HG03025 (cell line): ENCODE data around the gene ABCA1.
A peak's percentile ranks its signal among the peaks of the same experiment; 100 is the strongest.
"Not testable (repeated sequence)": the region's sequence is repeated elsewhere in the genome, so short reads cannot be mapped to it uniquely, and the experiment has no call there.

ENCODE experiments used
- ATAC-seq: cut with Tn5 transposase; IDR thresholded peaks from one replicate; pipeline ENCODE4 v1.9.1; 2021; ENCODE audit warnings: mild to moderate bottlenecking, moderate library complexity; ENCODE audit not compliant: unreplicated experiment, low FRiP score

Gene ABCA1

GRCh38 chr9:104951487-104951886 lies 23.5 kb upstream of the ABCA1 start:
- no peak for ATAC-seq

- ATAC-seq = no peak
Measured at GRCh38 chr9:104950838-104951237, 22.9 kb upstream of the ABCA1 start.

- no peak for ATAC-seq
Measured at GRCh38 chr9:104948277-104948676, 20.3 kb upstream of the ABCA1 start.

- ATAC-seq = no peak
Measured at GRCh38 chr9:104944871-104945270, 16.9 kb upstream of the ABCA1 start.

- ATAC-seq = no peak
Measured at GRCh38 chr9:104944356-104944755, 16.4 kb upstream of the ABCA1 start.

- no peak for ATAC-seq
Measured at GRCh38 chr9:104941597-104941996, 13.6 kb upstream of the ABCA1 start.

- ATAC-seq = no peak
Measured at GRCh38 chr9:104936291-104936690, 8.3 kb upstream of the ABCA1 start.

GRCh38 chr9:104935501-104935810 lies 7.5 kb upstream of the ABCA1 start:
- ATAC-seq = not testable (repeated sequence)

GRCh38 chr9:104934691-104935500 lies 6.9 kb upstream of the ABCA1 start:
- no peak for ATAC-seq

GRCh38 chr9:104933091-104933490 lies 5.1 kb upstream of the ABCA1 start:
- not testable (repeated sequence) for ATAC-seq

GRCh38 chr9:104931256-104931655 lies 3.3 kb upstream of the ABCA1 start:
- ATAC-seq = no peak

GRCh38 chr9:104927216-104927911 lies 591 bp downstream of the ABCA1 start:
- ATAC-seq = no peak

- peak; percentile 67 for ATAC-seq
Measured at GRCh38 chr9:104923740-104924139, 4.2 kb downstream of the ABCA1 start.

- no peak for ATAC-seq
Measured at GRCh38 chr9:104923289-104923688, 4.7 kb downstream of the ABCA1 start.

- ATAC-seq = not testable (repeated sequence)
Measured at GRCh38 chr9:104922748-104923147, 5.2 kb downstream of the ABCA1 start.

GRCh38 chr9:104921067-104921741 lies 6.8 kb downstream of the ABCA1 start:
- ATAC-seq = peak; percentile 58

- no peak for ATAC-seq
Measured at GRCh38 chr9:104915753-104916152, 12.2 kb downstream of the ABCA1 start.

- no peak for ATAC-seq
Measured at GRCh38 chr9:104915049-104915448, 12.9 kb downstream of the ABCA1 start.

GRCh38 chr9:104914466-104914865 lies 13.5 kb downstream of the ABCA1 start:
- ATAC-seq = no peak

- no peak for ATAC-seq
Measured at GRCh38 chr9:104912606-104913005, 15.3 kb downstream of the ABCA1 start.

- no peak for ATAC-seq
Measured at GRCh38 chr9:104911032-104911607, 16.8 kb downstream of the ABCA1 start.
